Measurements from ENCODE around the gene ZNF625.

- TF ChIP-seq POLR2A (IDR thresholded peaks at IDR 0.05) = no peak
- TF ChIP-seq CTCF (IDR thresholded peaks at IDR 0.05) = no peak
Measured at GRCh38 chr19:12112701-12113100, 43.8 kb downstream of the ZNF625 start.
